Medulla oblongata (tissue), 1 donor: ENCODE measurements around the gene JADE1.

Experiments
- DNase-seq: peaks from one replicate; pipeline ENCODE4 v3.0.0-alpha.2; 2015; ENCODE audit errors: extremely low spot score

The JADE1 gene

DNA sequence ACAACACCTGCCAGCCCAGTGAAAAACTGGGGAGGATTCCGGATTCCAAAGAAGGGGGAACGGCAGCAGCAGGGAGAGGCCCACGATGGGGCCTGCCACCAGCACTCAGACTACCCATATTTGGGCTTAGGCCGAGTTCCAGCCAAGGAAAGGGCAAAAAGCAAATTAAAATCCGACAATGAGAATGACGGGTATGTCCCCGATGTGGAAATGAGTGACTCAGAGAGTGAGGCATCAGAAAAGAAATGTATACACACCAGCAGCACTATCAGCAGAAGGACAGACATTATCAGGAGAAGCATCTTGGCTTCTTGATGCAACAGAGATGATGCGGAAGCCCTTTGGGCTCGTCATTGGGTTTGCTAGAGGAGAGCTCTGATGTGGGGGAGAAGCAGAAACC, 62.4 kb downstream of the JADE1 start:
- no peak for DNase-seq

DNA sequence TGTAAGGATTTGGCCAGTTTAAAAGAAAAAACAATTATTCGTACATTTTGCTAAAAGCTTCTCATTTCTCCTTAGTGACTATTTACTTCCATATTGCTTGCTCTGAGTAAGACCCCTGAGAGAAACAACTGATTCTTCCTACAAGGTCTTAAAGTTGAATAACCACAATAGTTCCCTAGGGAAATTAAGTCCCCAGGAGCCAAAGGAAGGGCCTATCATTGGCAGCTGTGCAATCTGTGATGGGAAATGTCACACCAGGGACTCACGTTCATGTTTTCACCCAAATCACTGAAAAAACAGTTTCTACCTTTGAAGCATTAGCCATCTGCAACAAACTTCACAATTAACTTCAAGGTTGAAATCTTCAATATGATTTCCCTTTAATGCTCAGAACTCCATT, 66.7 kb downstream of the JADE1 start:
- no peak for DNase-seq

DNA sequence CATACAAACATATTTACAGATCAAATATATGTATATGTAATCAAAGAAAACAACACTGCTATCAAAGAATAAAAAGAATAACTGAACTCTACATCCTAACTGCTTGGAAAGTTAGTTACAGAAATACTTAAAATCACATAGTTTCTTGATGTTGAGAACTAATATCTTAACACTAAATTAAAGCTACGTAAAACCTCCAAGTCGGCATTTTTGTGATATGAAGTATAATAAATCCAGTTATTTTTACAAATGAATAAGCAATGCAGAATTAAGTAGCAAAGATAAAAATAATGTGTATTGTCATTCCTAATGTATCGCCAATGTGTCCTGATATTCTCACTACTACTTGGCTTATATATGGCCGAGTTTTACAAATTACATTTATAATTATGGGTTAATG, 68.4 kb downstream of the JADE1 start:
- DNase-seq = no peak

DNA sequence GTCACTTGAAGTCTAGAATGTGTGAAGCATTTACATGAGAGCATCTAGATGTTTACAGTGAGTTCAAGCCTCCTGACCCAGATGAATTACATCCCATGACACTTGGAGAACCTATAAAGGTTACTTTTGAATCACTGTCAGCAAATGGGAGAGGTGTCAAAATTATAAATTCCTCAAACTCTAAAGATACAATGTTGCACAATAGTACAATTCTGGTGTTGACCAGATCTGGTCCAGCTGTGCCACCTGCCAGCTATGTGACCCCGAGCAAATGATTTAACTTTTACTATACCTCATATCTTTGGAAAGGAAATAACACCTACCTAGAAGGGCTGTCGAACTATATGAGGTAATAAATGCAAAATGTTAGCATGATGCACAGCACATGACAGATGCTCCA, 69.8 kb downstream of the JADE1 start:
- DNase-seq = no peak

DNA sequence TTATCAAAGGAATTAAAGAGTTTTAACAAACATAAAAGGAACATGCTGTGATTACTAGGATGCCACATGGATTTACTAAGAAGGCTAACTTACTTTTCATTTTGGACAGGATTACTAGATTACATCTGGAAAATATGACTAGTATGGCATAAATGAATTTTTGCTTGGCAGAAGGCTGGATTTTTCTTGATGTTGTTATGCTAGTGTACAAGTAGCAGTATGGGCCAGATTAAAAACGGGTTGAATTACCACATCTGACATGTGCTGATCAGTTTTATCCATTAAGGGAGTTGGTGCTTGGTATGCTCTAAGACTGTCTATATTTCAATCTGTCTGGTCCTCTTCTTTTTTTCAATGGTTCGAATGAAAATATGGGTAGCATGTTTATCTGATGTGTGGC, 70.5 kb downstream of the JADE1 start:
- DNase-seq = no peak

DNA sequence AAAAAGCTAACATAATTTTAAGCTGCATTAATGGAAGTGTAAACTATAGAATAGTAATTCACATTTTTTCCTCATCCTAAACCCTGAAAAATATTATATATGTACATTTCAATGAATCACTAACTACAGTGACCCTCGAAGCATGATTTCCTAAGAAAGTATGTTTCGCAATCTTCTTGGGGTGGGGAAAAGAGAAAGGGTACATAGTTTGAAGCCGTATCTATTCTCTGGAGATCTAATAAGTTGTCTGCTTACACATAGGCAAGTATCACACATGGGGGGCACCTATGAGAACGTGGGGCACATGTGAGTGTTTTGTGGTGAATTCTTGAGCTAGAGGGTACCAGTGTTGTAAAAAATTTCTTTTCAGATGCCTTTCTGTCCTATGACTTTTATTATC, 71.2 kb downstream of the JADE1 start:
- no peak for DNase-seq

DNA sequence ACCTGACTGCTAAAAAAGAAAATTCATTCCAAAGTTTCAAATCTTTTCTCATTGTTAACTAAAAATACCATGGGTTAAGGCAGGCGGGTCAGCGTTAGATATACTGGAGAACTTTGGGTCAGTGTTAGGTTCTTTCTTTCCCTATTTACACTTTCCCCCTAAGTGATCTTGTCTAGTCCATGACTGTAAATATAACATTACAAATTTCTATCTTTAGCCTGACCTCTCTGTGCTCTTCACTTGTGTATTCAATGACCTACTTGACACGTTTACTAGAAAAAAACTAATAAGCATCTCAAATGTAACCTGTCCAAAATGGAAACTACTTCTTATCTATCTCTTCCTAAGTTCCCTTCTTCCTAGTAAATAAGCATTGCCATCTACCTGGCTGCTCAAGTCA, 95.3 kb downstream of the JADE1 start:
- DNase-seq = no peak

DNA sequence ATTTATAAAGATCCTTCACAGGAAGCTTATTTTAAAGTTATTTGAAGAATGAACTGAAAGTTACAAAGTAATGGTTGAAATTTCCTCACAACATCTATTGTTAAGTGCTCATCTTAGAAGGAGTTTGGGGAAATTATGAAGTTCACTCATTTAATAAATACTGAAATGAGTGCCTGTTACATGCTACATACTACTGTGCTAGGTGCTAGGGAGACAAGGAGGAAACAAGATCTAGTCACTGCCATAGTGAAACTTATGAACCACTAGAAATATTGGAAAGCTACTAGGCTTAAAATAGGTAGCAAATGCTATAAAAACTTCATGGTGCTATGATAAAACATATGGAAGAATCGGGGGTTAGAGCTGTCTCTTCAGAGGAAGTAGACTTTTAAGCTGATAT, 97.1 kb downstream of the JADE1 start:
- DNase-seq = no peak

DNA sequence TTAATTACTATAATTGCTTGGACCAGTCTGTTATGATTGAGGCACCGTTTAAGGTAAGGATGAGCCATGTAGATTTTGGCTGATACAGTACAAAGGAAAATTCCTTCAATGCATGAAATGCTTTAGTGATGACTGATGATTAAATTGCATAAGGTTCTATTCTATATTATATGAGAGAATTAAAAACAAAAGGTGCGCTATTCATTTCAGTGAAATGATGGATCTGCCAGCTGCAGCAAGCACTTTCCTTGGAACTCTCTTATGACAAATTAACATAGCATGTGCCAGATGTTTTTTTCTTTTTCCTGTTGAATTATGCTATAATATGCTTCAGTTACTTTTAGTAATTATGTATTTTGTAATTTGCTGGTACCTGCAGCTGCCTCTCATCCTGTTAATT, 98.5 kb downstream of the JADE1 start:
- DNase-seq = no peak

DNA sequence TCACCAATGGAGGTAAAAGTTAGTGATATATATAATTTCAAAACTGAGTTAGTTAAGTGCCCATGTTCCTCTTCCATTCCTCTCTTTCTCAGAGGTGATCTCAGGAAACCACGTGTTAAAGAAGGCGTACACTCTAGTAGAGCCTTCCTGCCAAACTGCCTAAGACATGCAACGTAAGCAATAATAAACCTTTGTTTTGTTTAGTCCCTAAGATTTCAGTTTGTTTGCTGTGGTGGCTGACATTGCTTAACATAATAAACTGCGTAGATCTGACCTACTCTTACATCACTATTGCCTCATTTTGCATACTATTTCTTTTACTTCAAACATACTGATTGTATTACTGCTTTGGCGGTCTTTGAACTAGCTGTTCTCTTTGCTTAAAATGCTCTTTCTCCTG, 99.2 kb downstream of the JADE1 start:
- no peak for DNase-seq

DNA sequence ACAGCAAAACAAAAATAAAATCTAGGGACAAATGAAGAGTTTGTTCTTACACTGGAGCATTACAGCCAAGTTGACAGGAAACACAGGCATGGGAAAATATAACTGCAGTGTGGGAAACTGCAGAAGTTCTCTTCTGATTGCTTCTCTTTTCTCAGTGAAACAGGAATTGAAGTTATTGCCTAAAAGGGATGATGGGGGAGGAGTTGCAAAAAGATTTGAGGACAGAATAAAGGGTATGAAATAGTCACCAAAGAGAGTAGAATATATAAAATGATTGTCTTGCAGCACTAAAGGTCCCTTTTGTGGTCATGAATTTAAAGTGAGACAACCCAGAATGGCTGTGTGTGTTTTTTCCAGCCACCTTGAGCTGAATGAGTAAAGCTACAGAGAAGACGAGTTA, 103.7 kb downstream of the JADE1 start:
- peak; percentile 67 for DNase-seq

DNA sequence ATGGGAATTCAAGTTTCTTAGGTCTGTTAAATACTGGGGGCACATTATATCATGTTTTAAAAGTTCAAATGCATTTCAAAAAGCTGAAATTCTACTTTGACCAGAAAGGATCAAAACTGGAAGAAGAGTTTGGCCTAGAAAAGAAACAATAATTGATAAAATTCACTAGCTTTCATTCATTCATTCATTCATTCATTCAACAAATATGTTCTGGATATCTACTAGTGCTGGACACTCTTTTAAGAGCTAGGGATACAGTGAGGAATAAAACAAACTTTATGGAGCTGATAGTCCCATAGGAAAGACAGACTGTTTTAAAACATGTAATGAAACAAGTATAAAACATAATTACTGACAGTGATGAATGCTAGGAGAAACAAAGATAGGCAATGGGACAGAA, 106.0 kb downstream of the JADE1 start:
- DNase-seq = no peak

DNA sequence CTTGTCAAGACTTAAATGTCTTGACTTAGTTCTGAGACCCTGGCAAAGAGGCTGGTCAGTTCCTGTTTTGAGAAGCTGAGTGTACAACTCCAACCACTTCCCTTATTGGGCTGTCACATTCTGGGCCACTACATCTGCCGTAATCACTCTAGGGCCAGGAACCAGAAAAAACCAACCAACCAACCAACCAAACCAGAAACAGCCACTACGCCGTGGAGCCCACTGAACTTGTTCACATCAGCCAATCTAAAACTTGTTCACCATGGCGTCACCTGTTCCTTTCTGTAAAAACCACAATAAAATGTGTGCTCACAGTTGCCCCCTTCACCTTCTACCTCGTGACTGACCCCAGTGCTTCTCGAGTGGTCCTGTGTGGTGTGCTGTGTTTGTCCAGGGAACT, 107.3 kb downstream of the JADE1 start:
- peak; percentile 80 for DNase-seq

DNA sequence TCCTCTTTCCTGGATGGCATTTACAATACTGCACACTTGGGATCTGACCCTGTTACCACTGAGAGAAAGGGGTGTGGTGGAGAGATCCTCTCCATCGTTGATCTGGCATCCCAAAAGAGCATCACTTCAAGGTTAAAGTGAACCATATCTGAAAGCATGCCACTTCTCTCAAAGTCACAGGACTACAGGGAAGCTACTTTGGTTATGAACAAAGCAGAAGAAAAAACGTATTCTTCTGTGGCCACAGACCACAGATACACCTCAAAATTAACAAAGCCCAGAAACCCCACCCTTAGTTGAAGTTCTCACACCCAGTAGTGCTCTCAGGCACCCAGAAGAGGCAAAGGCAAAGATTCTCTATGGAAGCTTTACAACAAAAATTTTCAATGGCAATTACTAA, 108.3 kb downstream of the JADE1 start:
- DNase-seq = peak; percentile 17

DNA sequence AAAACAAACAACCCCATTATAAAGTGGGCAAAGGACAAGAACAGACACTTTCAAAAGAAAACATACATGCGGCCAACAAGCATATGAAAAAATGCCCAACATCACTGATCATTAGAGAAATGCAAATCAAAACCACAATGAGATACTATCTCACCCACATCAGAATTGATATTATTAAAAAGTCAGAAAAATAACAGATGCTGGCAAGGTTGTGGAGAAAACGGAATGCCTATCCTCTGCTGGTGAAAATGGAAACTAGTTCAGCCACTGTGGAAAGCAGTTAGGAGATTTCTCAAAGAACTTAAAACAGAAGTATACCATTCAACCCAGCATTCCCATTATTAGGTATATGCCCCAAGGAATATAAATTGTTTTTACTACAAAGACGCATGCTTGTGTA, 112.5 kb downstream of the JADE1 start:
- DNase-seq = no peak
